Stomach (tissue), 9 donors: ENCODE data around the gene IRF6. TPM values are rescaled to one million over a fixed set of nuclear protein-coding genes. Genes with fewer than 3 reads are reported as not detected.
A peak's percentile ranks its signal among the peaks of the same experiment; 100 is the strongest.

Source experiments
- DNase-seq, 2 donors: peaks; one replicate each; pipeline versions ENCODE4 v3.0.0 to v3.0.0-alpha.2; 2013 to 2019
- H3K27ac ChIP-seq, 5 donors: fragments of 200-600 bp in 4 of 5; sonication (generic) in 4 of 5; one replicate each; pipeline ENCODE4 v1.5.1; 2013 to 2019; ENCODE audit warnings: mild to moderate bottlenecking in 1 of 5, moderate library complexity in 1 of 5
- H3K27me3 ChIP-seq, 3 donors: fragments of 200-600 bp; sonication (generic); one replicate each; pipeline ENCODE4 v1.5.1; 2017 to 2019; ENCODE audit warnings: mixed run types in 1 of 3
- H3K36me3 ChIP-seq, 4 donors: fragments of 200-600 bp; sonication (generic); 1 replicate in 3 of 4; 2 replicates in 1 of 4; pipeline ENCODE4 v1.5.1; 2016 to 2019
- H3K4me1 ChIP-seq, 4 donors: fragments of 200-600 bp; sonication (generic); one replicate each; pipeline ENCODE4 v1.5.1; 2016 to 2019
- H3K4me3 ChIP-seq, 4 donors: fragments of 200-600 bp; sonication (generic) in 3 of 4; one replicate each; pipeline ENCODE4 v1.5.1; 2016 to 2019; ENCODE audit warnings: mild to moderate bottlenecking in 1 of 4
- H3K9me3 ChIP-seq, 4 donors: fragments of 200-600 bp; sonication (generic); one replicate each; pipeline ENCODE4 v1.5.1; 2016 to 2019
- CTCF ChIP-seq, 7 experiments: fragments of 450-650 bp in 4 of 7; fragments of 200-600 bp in 3 of 7; sonication (generic) in 3 of 7; IDR thresholded peaks; one replicate each; pipeline ENCODE4 v1.5.1; 2016 to 2019; ENCODE audit warnings: antibody characterized with exemption in 7 of 7, control low read depth in 2 of 7, mild to moderate bottlenecking in 1 of 7
- EP300 ChIP-seq: sonication (generic); formaldehyde crosslinking; IDR thresholded peaks from one replicate; pipeline ENCODE4 v1.6.1; 2017; ENCODE audit warnings: antibody characterized with exemption
- POLR2A ChIP-seq, 4 donors: fragments of 450-650 bp; IDR thresholded peaks; one replicate each; pipeline ENCODE4 v1.6.1; 2016; ENCODE audit warnings: antibody characterized with exemption in 4 of 4, control low read depth in 2 of 4, mild to moderate bottlenecking in 1 of 4, moderate library complexity in 1 of 4
- POLR2AphosphoS5 ChIP-seq, 3 donors: sonication (generic); formaldehyde crosslinking; IDR thresholded peaks; one replicate each; pipeline ENCODE4 v1.6.1; 2016; ENCODE audit warnings: antibody characterized with exemption in 3 of 3
- WGBS, 5 donors: extraction: QIAGEN DNeasy Blood & Tissue Kit in 3 of 5; methylation state at CpG; one replicate each; pipeline versions ENCODE4 v1.1.5 to v1.1.7; 2013 to 2018; 5-methylcytosine and 5-hydroxymethylcytosine counted together
- intact Hi-C: fragments of 100-400 bp; cut with DNase I; formaldehyde crosslinking; loops from one replicate; pipeline ENCODE4 v1.15.1; 2023; ENCODE audit warnings: low total_unique reads
- polyA plus RNA-seq, 3 donors: library from polyadenylated mRNA; stranded (reverse); fragments of 200-250 nt; gene quantifications; one replicate each; pipeline ENCODE4 v1.2.3, GENCODE V29; 2013
- total RNA-seq, 5 donors: library from RNA; depleted of rRNA; stranded (reverse); fragments of >200 nt; gene quantifications; one replicate each; pipeline versions ENCODE4 v1.1.0 to v1.2.3, GENCODE V29; 2014 to 2016
- donor health status: healthy with polysubstance abuse.
- donor health status: Bipolar disorder and iron deficiency.
- donor health status: healthy.

Gene IRF6
- total and polyA plus RNA-seq, 8 donors: 11.6 to 64.8 (median 26.5) TPM

- Histone ChIP-seq H3K36me3 (no peaks in the 10 kb centered on the region), H3K9me3 (no peaks in the 10 kb centered on the region), H3K4me1 (peaks cover 0 to 11% (median 4%) of the 10 kb centered on the region in 4 donors), H3K27me3 (peaks cover 0 to 6% (median 3%) of the 10 kb centered on the region in 3 donors), H3K4me3 (no peak overlapping the region), H3K27ac (no peak overlapping the region)
- TF ChIP-seq CTCF (IDR thresholded peaks at IDR 0.05) (no peak), POLR2A (IDR thresholded peaks at IDR 0.05) (no peak), POLR2AphosphoS5 (IDR thresholded peaks at IDR 0.05) (no peak), EP300 (no peak)
- intact Hi-C loops: no loop called here
- WGBS, 5 donors: 71 to 88% (median 75%) methylated on average over 5 of the region's 5 CpGs
- DNase-seq: no peak
Observed at GRCh38 chr1:209810783-209811182, 4.8 kb upstream of the IRF6 start.

- peaks cover 0 to 13% (median 4%) of the 10 kb centered on the region in 3 donors for H3K27me3 ChIP-seq
- no peaks in the 10 kb centered on the region for H3K9me3 ChIP-seq
- 75 to 87% (median 77%) methylated on average over 4 of the region's 4 CpGs for WGBS, 5 donors
- no peak overlapping the region for H3K4me3 ChIP-seq
- no peak for TF ChIP-seq POLR2AphosphoS5 (IDR thresholded peaks at IDR 0.05)
- no peak for TF ChIP-seq EP300
- no peak for TF ChIP-seq CTCF (IDR thresholded peaks at IDR 0.05)
- TF ChIP-seq POLR2A (IDR thresholded peaks at IDR 0.05): no peak
- H3K4me1 ChIP-seq: peaks cover 0 to 12% (median 6%) of the 10 kb centered on the region in 4 donors
- H3K27ac ChIP-seq: no peak overlapping the region
- intact Hi-C loops: no loop called here
- H3K36me3 ChIP-seq: no peaks in the 10 kb centered on the region
- DNase-seq: no peak
Observed at GRCh38 chr1:209809611-209810010, 3.7 kb upstream of the IRF6 start.

- no peak for TF ChIP-seq POLR2AphosphoS5 (IDR thresholded peaks at IDR 0.05)
- intact Hi-C loops: no loop called here
- peak in 1 of 2 donors; percentile 73 for DNase-seq
Observed at GRCh38 chr1:209808059-209808581, 2.2 kb upstream of the IRF6 start.

GRCh38 chr1:209807509-209807908 lies 1.6 kb upstream of the IRF6 start:
- H3K27ac ChIP-seq: no peak overlapping the region
- TF ChIP-seq CTCF (IDR thresholded peaks at IDR 0.05) (no peak), POLR2AphosphoS5 (IDR thresholded peaks at IDR 0.05) (no peak)

More at GRCh38 chr1:209808059-209808581, 2.2 kb upstream of the IRF6 start:
- H3K4me3 ChIP-seq: no peak overlapping the region
- no peaks in the 10 kb centered on the region for H3K9me3 ChIP-seq
- no peak overlapping the region for H3K27ac ChIP-seq
- H3K36me3 ChIP-seq: no peaks in the 10 kb centered on the region
- H3K4me1 ChIP-seq: peaks cover 0 to 23% (median 8%) of the 10 kb centered on the region in 4 donors
- H3K27me3 ChIP-seq: peaks cover 0 to 13% (median 4%) of the 10 kb centered on the region in 3 donors

GRCh38 chr1:209805341-209805781 lies 581 bp downstream of the IRF6 start:
- intact Hi-C loops: no loop called here
- Histone ChIP-seq H3K9me3 (no peaks in the 10 kb centered on the region), H3K36me3 (peaks cover 0 to 5% (median 1%) of the 10 kb centered on the region in 4 donors), H3K27ac (peak overlapping the region; percentile 88 to 97 (median 90)), H3K27me3 (peaks cover 0 to 13% (median 4%) of the 10 kb centered on the region in 3 donors), H3K4me3 (peak overlapping the region; percentile 46 to 62 (median 52)), H3K4me1 (peaks cover 10 to 49% (median 22%) of the 10 kb centered on the region in 4 donors)
- WGBS, 5 donors: 18 to 46% (median 19%) methylated on average over 18 to 19 of the region's 19 CpGs
- no peak for TF ChIP-seq POLR2A (IDR thresholded peaks at IDR 0.05)
- peak; percentile 34 to 71 for DNase-seq

More at GRCh38 chr1:209807509-209807908, 1.6 kb upstream of the IRF6 start:
- DNase-seq: no peak
- H3K4me1 ChIP-seq: peaks cover 6 to 29% (median 14%) of the 10 kb centered on the region in 4 donors
- H3K36me3 ChIP-seq: no peaks in the 10 kb centered on the region
- no peak overlapping the region for H3K4me3 ChIP-seq
- no peaks in the 10 kb centered on the region for H3K9me3 ChIP-seq
- H3K27me3 ChIP-seq: peaks cover 0 to 13% (median 4%) of the 10 kb centered on the region in 3 donors
- intact Hi-C loops: no loop called here
- WGBS, 5 donors: 79 to 89% (median 85%) methylated on average over 4 of the region's 4 CpGs
